Measurements from ENCODE around the gene TEDC2.

- TF ChIP-seq CTCF (IDR thresholded peaks at IDR 0.05 in 4 of 5, conservative IDR thresholded peaks at IDR 0.05 in 1 of 5), result no peak
- TF ChIP-seq POLR2A (IDR thresholded peaks at IDR 0.05), result no peak
Observed at GRCh38 chr16:2472885-2473445, 13.1 kb downstream of the TEDC2 start.

All from gastrocnemius medialis (tissue), 4 donors.